Caco-2 (cell line): ENCODE measurements around the gene OR6B2. TPM values are rescaled to one million over a fixed set of nuclear protein-coding genes. Genes with fewer than 3 reads are reported as not detected.

Experiments
- BruUV-seq: library from RNA; stranded (reverse); fragments of 400-500 nt; replicated peaks from 2 replicates; lab custom pipeline; 2021; lab: Mats Ljungman, UMichigan
- CTCF ChIA-PET: fragments of 300-600 bp; sonication (Branson Sonifier 250); formaldehyde crosslinking; loops from one replicate; lab custom pipeline; 2022; ENCODE audit warnings: antibody characterized with exemption; lab: Charles Lee
- POLR2A ChIA-PET: fragments of 300-600 bp; sonication (Branson Sonifier 250); formaldehyde crosslinking; loops from one replicate; lab custom pipeline; 2022; ENCODE audit warnings: antibody characterized with exemption; lab: Charles Lee
- DNase-seq, 2 experiments: peaks; one replicate each; pipeline versions ENCODE4 v3.0.0 to v3.0.0-alpha.2; 2020 to 2022
- H3K27me3 ChIP-seq: replicated peaks from 2 replicates; pipeline ENCODE4 v1.6.0; 2011; ENCODE audit warnings: low read length; ENCODE audit not compliant: control insufficient read depth, insufficient read depth
- H3K36me3 ChIP-seq: 2 replicates; pipeline ENCODE4 v1.5.1; 2011; ENCODE audit warnings: low read length; ENCODE audit not compliant: control insufficient read depth, insufficient read depth
- H3K4me1 ChIP-seq: fragments of 250-450 bp; sonication (Bioruptor Pico); 2 replicates; pipeline ENCODE4 v1.5.1; 2020; ENCODE audit warnings: mild to moderate bottlenecking
- H3K4me3 ChIP-seq: 2 replicates; pipeline ENCODE4 v1.5.1; 2011; ENCODE audit warnings: low read depth, mild to moderate bottlenecking, control low read depth, low read length
- H3K9me3 ChIP-seq: fragments of 250-450 bp; sonication (Bioruptor Pico); 2 replicates; pipeline ENCODE4 v1.5.1; 2020; ENCODE audit warnings: mild to moderate bottlenecking, moderate library complexity
- H3K27ac Mint-ChIP-seq: one replicate; pipeline ENCODE4 v1.8.0; 2022; ENCODE audit warnings: mixed read lengths; ENCODE audit not compliant: unreplicated experiment
- H3K27me3 Mint-ChIP-seq: one replicate; pipeline ENCODE4 v1.8.0; 2022; ENCODE audit warnings: mixed read lengths; ENCODE audit not compliant: insufficient read depth, unreplicated experiment
- H3K36me3 Mint-ChIP-seq: one replicate; pipeline ENCODE4 v1.8.0; 2022; ENCODE audit warnings: mild to moderate bottlenecking, mixed read lengths; ENCODE audit not compliant: insufficient read depth, unreplicated experiment
- H3K4me1 Mint-ChIP-seq: one replicate; pipeline ENCODE4 v1.8.0; 2022; ENCODE audit warnings: low read depth, mixed read lengths; ENCODE audit not compliant: unreplicated experiment
- H3K4me3 Mint-ChIP-seq: one replicate; pipeline ENCODE4 v1.8.0; 2022; ENCODE audit warnings: mild to moderate bottlenecking, moderate library complexity, mixed read lengths; ENCODE audit not compliant: unreplicated experiment
- H3K9me3 Mint-ChIP-seq: one replicate; pipeline ENCODE4 v1.8.0; 2022; ENCODE audit warnings: mixed read lengths; ENCODE audit not compliant: unreplicated experiment
- intact Hi-C: fragments of 100-400 bp; cut with micrococcal nuclease; formaldehyde crosslinking; loops from one replicate; pipeline ENCODE4 v1.10.0; 2022; ENCODE audit not compliant: unreplicated experiment
- total RNA-seq: library from RNA; stranded (reverse); gene quantifications from 2 replicates; pipeline ENCODE4 v1.2.3, GENCODE V29; 2022
- TF ChIP-seq, protein P1 (sequence below), 2 experiments: fragments of 200-600 bp in 1 of 2; IDR thresholded peaks; 1 replicate in 1 of 2; 2 replicates in 1 of 2; pipeline versions ENCODE4 v1.5.1 to v1.8.0; 2011 to 2022; ENCODE audit warnings: antibody characterized with exemption in 1 of 2, control low read depth in 1 of 2, inconsistent platforms in 1 of 2, low read depth in 1 of 2, low read length in 1 of 2, mild to moderate bottlenecking in 1 of 2, moderate library complexity in 1 of 2; ENCODE audit not compliant: insufficient read depth in 1 of 2, severe bottlenecking in 1 of 2, unreplicated experiment in 1 of 2

Gene OR6B2
- total RNA-seq, 1 experiment from 2014 or later = not detected

DNA sequence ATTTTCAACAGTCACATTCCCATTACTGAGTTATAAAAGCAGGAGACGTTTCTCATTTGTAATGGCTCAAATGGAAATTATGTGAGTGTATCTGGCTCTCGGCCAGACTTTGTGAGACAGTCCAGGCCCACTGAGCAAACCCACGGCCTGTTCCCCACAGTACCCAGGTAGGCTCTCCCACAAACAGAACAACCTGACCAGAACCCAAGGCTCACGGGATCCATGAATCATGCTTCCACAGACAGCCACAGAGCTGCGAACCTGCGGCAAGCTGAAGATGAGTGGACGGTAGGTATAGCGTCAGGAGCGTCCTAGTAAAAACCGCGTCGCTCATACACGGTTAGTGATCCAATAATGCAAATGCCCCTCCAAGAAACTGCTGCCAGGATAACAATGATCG is 39.3 kb downstream of the OR6B2 start:
- intact Hi-C loops = no loop called here

DNA sequence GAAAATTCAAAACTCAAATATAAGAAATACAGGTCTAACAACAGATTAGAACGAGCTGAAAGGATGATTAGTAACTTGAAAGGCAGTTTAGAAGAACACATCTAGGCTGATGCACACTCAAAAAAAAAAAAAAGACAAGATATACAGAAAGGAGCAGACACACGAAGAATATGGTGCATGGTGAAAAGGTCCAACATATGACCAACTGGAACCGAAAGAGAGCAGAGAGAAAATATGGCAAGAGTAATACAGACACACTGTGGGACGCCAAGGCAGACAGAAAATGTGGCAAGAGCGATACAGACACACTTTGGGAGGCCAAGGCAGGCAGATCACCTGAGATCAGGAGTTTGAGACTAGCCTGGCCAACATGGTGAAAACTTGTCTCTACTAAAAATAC is 44.9 kb downstream of the OR6B2 start:
- no TSS peak for BruUV-seq
- H3K4me1 ChIP-seq = no peaks in the 10 kb centered on the region
- H3K36me3 ChIP-seq = peaks cover 2% of the 10 kb centered on the region; the same call in 1 of the 2 replicates
- ChIA-PET CTCF (no interaction called here), POLR2A (no interaction called here)
- Mint-ChIP-seq H3K4me3 (no peak overlapping the region), H3K36me3 (peaks cover 56% of the 10 kb centered on the region), H3K4me1 (no peaks in the 10 kb centered on the region), H3K27me3 (no peaks in the 10 kb centered on the region), H3K9me3 (peaks cover 20% of the 10 kb centered on the region), H3K27ac (no peak overlapping the region)
- no peak overlapping the region for H3K4me3 ChIP-seq
- intact Hi-C loops = no loop called here
- H3K9me3 ChIP-seq = no peaks in the 10 kb centered on the region
- TF ChIP-seq, protein P1, sequence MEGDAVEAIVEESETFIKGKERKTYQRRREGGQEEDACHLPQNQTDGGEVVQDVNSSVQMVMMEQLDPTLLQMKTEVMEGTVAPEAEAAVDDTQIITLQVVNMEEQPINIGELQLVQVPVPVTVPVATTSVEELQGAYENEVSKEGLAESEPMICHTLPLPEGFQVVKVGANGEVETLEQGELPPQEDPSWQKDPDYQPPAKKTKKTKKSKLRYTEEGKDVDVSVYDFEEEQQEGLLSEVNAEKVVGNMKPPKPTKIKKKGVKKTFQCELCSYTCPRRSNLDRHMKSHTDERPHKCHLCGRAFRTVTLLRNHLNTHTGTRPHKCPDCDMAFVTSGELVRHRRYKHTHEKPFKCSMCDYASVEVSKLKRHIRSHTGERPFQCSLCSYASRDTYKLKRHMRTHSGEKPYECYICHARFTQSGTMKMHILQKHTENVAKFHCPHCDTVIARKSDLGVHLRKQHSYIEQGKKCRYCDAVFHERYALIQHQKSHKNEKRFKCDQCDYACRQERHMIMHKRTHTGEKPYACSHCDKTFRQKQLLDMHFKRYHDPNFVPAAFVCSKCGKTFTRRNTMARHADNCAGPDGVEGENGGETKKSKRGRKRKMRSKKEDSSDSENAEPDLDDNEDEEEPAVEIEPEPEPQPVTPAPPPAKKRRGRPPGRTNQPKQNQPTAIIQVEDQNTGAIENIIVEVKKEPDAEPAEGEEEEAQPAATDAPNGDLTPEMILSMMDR (IDR thresholded peaks at IDR 0.05; ENCODE audit: insufficient read depth in 1 of 2, low read depth in 1 of 2, low read length in 1 of 2, severe bottlenecking in 1 of 2, unreplicated experiment in 1 of 2) = no peak
- H3K27me3 ChIP-seq = no peaks in the 10 kb centered on the region
- DNase-seq = no peak

More for the DNA sequence above, 39.3 kb downstream of the OR6B2 start:
- Histone ChIP-seq H3K27me3 (no peaks in the 10 kb centered on the region), H3K36me3 (peaks cover 2% of the 10 kb centered on the region; the same call in 1 of the 2 replicates), H3K4me3 (no peak overlapping the region), H3K4me1 (no peaks in the 10 kb centered on the region), H3K9me3 (no peaks in the 10 kb centered on the region)
- Mint-ChIP-seq H3K27ac (no peak overlapping the region), H3K4me3 (no peak overlapping the region), H3K4me1 (no peaks in the 10 kb centered on the region), H3K9me3 (peaks cover 8% of the 10 kb centered on the region), H3K27me3 (no peaks in the 10 kb centered on the region), H3K36me3 (peaks cover 49% of the 10 kb centered on the region)
- DNase-seq = no peak
- TF ChIP-seq, protein P1 (IDR thresholded peaks at IDR 0.05; ENCODE audit: insufficient read depth in 1 of 2, low read depth in 1 of 2, low read length in 1 of 2, severe bottlenecking in 1 of 2, unreplicated experiment in 1 of 2) = no peak
- ChIA-PET POLR2A (no interaction called here), CTCF (no interaction called here)
- no TSS peak for BruUV-seq

DNA sequence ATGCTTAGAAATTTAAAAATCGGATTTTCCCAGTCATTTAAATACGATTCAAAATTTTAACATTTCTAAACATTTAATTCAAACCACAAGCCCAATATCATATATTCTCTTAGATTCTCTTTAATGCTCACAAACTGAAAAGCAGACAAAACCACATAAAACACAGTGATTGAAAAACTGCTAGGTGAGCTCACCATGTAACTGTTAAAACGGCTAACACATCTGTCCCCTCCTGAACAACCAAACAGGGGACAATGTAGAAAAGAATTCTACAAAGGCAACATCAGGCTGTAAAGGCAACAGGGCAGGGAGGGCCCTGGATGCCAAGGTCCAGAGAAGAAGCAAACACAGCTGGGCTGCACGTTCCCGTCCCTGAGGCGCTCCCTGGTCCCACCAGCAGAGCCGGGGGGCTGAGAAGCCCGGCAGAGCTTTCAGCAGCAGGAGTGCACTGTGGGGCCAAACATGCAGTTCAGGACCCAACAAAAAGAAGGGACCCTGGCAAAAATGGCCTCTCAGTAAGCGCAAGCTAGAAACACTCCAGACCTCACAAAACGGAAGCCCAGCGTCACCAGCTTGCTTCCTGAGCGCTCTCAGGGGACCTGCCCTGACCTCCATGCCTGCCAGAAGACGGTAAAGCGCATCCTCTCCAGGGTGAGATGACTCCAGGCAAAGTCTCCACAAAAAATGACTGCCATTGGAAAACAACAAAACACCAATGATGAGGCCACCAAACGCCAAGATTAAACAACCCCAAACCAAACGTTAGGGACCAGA is 45.6 kb downstream of the OR6B2 start:
- CTCF ChIA-PET = no interaction called here
- Mint-ChIP-seq H3K27ac (no peak overlapping the region), H3K36me3 (peaks cover 48% of the 10 kb centered on the region), H3K4me3 (no peak overlapping the region), H3K9me3 (peaks cover 20% of the 10 kb centered on the region), H3K27me3 (no peaks in the 10 kb centered on the region), H3K4me1 (no peaks in the 10 kb centered on the region)
- BruUV-seq = no TSS peak
- Histone ChIP-seq H3K4me3 (no peak overlapping the region), H3K27me3 (no peaks in the 10 kb centered on the region), H3K4me1 (no peaks in the 10 kb centered on the region), H3K9me3 (no peaks in the 10 kb centered on the region), H3K36me3 (peaks cover 2% of the 10 kb centered on the region; the same call in 1 of the 2 replicates)
- TF ChIP-seq, protein P1 (IDR thresholded peaks at IDR 0.05; ENCODE audit: insufficient read depth in 1 of 2, low read depth in 1 of 2, low read length in 1 of 2, severe bottlenecking in 1 of 2, unreplicated experiment in 1 of 2) = no peak
- POLR2A ChIA-PET = no interaction called here
- DNase-seq = no peak
- intact Hi-C loops = no loop called here
